GM21367 (cell line): ENCODE results near the gene ERRFI1.

Source experiments
- ATAC-seq: cut with Tn5 transposase; IDR thresholded peaks from one replicate; pipeline ENCODE4 v1.9.1; 2021; ENCODE audit not compliant: unreplicated experiment

ERRFI1 gene

DNA sequence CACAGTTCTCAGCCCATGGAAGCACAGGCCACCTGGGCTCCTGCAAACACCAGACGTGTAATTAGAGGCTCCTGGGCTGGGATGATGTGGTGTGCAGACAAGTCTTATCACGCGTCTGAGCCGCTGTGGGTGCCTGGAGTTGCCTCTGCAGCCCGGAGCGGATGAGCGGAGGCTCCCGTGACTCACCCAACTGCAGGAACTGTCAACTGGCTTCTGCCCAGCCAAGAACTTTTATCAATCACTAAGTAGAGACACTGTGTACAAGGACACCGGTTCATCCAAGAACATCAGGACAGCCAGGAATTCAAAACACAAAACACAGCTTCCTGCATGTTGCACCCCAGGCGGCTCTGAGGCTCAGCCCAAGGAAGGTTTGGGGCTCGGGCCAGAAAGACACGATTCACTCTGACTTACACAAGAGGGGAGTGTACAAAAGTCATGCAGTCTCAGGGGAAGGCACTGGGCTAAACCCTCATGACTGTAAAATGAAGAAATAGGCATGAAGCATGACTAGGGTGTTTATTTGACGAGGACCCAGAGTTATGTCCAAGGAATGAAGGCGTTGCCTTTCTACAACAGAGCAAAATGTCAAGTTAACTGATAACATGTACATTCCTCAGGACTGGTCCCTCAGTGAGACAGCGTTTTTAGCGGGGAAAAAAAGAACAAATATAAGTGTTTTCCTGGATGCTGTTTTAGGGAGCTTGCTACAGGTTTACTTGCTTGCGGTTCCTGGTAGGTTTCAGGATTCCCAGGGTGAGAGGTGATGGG lies 21.1 kb downstream of the ERRFI1 start:
- no peak for ATAC-seq

DNA sequence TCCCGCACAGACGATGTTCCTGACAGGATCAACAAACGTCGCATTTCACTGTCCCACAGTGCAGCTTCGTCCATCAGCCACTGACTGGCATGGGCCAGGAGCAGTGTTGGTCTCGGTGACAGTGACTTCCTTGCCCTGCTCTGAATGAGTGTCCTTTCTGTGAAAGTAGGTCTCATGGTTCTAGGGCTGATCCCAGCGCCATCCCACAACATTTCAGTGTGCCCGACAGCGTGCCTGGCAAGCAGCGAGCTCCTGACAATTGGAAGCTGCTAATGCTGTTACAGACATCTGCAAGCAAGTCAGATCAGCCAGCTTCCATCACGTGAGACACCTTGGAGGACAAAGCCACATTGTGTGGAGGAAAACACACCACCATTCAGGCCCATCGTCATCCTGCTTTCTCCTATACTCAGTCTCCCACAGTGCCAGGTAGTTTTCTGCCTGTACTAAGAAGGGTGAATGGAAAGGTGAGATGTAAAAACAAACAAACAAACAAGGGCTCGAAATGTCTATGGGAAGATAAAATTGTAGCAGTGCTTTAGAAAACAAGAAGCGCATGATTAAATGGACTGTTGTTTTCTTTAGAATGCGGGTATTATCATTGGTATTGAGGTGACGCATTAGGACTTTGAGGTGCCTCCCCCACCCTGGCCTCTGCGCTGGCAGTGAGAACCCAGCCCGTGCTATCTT lies 21.9 kb downstream of the ERRFI1 start:
- no peak for ATAC-seq

DNA sequence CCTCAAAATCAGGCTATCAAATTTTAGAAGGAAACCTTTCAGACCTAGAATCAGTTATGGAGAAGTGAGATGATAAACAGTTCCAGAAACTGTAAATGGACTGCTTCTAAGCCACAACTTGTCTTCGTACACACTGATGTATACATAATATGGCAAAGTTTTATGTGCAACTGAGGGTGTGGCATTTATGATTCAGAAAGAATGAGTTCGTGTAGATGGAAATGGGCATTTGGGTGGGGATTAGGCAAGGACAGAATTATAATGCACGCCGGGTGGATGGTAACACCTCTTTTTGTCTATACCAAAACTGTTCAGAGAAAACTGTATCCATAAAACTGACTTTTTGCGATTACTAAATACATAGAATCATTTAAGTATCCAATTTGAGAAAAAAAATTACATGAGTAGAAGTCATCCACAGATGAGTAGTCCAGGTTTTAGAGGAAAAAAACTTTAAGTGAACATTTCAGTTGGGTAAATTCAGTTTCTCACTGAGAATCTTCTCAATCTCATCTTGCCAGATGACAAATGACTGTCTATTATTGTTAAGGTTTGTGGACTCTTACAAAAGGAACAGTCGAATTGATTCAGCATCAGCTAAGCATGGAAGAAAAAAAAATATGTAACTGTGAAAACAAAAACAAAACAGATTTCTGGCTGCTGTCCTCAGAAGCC lies 22.5 kb downstream of the ERRFI1 start:
- ATAC-seq, result no peak

DNA sequence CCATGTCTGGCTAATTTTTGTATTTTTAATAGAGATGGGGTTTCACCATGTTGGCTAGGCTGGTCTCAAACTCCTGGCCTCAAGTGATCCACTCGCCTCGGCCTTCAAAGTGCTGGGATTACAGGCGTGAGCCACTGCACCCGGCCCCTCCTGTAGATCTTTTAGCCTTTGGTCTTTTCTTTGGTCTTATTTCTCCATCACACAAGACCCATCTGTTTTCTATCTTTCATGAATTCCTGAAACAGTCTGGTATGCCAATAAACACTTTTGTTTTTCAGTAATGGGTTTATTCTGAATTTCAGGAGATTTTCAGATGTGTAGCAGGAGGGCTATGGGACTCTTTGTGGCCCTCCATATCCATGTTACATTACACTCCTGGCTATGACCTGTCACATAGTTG lies 23.2 kb downstream of the ERRFI1 start:
- no peak for ATAC-seq

DNA sequence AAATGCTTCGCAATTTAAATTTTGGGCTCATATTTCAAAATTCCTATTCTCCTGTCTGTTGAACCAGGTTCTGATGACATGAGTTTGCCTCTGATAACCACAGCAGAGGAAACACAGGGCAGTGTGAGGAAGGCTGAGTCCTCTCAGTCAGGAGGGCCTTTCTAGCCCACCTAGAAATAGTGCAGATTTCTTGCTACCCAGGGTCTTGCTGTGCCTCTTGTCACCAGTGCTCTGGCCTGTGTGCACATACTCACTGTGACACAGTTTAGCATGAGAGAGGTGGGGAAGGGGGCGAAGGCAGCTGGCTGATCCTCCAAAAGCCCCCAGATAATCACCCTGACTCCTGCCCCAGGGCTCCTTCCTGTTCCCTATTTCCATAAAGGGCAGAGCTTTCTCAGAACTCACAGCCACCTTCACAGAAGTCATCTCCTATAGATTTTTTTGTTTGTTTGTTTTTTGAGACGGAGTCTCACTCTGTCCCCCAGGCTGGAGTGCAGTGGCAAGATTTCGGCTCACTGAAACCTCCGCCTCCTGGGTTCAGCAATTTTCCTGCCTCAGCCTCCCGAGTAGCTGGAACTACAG lies 23.7 kb downstream of the ERRFI1 start:
- no peak for ATAC-seq

DNA sequence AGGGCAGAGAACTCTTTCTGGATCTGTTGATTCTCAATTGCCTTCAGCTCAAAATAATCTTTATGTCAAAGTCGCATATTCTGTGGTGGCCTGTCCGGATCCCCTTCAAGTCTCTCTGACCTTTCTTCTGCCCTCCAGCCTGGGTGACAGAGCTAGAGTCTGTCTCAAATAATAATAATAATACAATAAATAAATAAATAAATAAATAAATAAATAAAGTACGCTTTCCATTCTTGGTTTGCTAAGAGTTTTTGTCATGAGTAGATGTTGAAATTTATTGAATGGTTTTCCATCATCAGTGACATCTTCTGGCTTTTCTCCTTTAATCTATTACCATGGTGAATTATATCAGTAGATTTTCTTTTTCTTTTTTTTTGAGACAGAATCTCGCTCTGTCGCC lies 30.7 kb downstream of the ERRFI1 start:
- ATAC-seq, result no peak

DNA sequence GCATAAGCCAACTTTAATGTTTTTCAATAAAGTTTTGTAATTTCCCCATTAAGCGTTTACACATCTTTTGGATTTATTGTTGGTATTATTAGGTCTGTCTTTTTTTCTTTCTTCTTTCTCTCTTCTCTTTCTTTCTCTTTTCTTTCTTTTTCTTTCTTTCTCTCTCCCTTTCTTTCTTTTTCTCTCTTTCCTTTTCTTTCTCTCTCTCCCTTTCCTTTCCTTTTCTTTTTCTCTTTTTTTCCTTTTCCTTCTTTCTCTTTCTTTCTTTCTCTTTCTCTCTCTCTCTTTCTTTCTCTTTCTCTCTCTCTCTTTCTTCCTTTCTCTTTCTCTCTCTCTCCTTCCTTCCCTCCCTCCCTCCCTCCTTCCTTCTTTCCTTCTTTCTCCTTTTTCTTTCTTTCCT lies 31.3 kb downstream of the ERRFI1 start:
- ATAC-seq, result no peak

DNA sequence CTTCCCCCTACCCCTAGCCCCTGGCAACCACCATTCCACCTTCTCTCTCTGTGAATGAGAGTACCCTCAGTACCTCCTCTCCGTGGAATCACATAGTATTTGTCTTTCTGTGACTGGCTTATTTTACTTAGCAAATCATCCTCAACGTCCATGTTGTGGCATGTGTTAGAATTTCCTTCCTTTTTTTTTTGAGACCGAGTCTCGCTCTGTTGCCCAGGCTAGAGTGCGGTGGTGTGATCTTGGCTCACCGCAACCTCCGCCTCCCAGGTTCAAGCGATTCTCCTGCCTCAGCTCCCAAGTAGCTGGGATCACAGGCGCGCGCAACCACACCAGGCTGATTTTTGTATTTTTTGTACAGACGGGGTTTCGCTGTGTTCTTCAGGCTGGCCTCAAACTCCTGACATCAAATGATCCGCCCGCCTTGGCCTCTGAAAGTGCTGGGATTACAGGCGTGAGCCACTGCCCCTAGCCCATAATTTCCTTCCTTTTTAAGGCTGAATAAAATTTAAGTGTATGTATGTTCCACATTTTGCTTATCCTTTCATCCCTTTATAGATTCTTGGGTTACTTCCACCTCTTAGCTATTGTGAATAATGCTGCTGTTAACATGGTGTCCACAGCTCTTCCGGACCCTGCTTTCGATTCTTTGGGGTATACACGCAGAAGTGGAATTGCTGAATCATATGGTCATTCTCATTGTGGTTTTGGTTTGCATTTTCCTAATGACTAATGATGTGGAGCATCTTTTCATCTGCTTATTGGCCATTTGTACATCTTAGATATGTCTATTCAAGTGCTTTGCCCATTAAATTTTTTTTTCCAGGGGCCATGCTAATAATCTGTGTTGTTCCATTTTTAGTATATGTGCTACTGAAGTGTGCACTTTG lies 32.3 kb downstream of the ERRFI1 start:
- peak; percentile 62 for ATAC-seq

DNA sequence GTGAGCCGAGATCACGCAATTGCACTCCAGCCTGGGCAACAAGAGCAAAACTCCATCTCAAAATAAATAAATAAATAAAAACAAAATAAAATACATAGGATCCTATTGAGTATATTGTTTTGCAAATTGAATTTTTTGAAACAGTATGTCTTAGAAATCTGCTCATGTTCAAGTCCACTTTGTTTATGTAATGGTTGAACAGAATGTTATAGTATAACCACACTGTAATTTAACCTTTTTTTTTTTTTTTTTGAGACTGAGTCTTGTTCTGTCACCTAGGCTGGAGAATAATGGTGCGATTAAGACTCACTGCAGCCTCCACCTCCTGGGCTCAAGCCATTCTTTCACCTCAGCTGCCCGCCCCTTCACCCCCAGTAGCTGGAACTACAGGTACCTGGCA lies 33.2 kb downstream of the ERRFI1 start:
- ATAC-seq, result no peak

DNA sequence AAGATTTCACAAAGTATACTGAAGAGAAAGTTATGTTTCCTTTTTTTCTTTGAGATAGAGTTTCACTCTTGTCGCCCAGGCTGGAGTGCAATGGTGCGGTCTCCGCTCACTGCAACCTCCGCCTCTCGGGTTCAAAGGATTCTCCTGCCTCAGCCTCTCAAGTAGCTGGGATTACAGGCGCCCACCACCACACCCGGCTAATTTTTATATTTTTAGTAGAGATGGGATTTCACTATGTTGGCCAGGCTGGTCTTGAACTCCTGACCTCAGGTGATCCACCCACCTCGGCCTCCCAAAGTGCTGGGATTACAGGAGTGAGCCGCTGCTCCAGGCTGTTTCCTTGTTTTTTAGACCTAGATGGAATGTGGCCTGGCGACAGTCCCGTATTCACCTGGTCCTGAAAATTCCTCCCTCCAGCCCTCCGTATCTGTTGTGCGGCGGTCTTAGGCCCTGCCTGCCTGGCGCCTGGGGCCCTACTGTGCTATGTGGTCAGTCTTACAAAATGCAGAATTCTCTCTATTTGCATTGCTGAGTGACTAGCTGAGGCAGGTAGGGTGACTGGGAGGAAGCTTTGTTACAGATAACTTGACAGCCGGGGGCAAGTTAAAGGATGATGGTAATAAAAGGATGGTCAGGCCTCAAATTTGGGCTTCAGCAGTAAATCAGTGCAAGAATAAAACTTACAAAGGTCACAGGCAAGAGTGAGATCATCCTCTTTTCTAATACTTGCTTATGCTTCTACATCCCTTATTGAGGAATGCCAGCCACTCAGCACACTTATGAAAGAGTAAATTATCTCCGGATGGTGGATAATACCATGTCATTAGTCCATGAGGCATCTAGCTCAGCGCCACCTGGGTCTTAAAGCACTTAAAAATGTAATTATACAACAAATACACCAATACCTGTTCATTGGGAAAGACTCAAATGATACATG lies 34.3 kb downstream of the ERRFI1 start:
- ATAC-seq, result no peak

DNA sequence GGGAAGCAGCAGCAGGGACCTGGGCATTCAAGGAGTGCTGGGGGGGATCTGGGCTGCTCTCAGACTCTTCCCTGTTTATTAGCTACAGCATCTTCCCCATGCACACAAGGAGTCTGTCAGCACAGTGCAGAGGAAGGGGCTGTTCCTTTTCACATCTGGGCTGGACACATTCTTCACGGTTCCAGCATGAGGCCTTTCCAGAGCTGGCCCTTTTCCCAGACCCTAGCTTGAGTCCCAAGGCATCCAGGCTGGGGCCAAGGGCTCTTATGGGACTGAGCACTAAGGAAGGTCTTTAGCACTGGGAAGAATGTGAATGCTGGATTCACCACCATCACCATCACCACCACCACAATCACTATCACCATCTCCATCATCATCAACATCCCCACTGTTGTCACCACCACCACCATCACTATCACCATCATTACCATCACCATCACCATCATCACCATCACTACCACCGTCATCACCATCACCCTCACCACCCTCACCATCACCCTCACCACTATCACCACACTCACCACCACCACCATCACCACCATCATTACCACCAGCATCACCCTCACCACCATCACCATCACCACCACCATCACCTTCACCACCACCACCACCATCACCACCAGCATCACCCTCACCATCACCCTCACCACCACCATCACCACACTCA lies 36.2 kb downstream of the ERRFI1 start:
- ATAC-seq, result no peak

DNA sequence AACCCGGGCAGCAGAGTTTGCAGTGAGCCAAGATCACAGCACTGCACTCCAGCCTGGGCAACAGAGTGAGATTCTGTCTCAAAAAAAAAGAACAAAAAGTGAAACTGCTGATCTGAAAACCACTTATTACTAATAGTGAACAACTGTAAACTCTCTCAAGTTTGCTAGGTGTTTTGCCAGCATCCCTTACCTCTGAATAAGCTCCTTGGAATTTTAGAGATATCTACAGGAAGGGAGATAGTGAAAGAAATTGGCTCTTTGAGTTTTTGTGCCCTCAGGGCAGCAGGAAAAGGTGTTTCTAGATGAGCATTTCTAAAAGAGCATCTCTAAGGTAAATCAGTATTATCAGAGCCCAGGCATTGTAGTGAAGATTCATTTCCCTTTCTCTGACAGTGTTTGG lies 37.5 kb downstream of the ERRFI1 start:
- no peak for ATAC-seq

DNA sequence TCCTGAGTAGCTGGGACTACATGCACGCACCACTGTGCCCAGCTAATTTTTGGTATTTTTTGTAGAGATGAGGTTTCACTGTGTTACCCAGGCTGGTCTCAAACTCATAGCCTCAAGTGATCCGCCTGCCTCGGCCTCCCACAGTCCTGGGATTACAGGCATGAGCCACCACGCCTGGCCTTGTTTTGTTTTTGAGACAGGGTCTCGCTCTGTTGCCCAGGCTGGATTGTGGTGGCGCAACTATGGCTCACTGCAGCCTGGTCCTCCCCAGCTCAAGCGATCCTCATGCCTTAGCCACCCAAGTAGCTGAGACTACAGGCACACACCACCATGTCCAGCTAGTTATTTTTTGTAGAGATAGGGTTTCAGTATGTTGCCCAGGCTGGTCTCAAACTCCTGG lies 38.6 kb downstream of the ERRFI1 start:
- no peak for ATAC-seq

DNA sequence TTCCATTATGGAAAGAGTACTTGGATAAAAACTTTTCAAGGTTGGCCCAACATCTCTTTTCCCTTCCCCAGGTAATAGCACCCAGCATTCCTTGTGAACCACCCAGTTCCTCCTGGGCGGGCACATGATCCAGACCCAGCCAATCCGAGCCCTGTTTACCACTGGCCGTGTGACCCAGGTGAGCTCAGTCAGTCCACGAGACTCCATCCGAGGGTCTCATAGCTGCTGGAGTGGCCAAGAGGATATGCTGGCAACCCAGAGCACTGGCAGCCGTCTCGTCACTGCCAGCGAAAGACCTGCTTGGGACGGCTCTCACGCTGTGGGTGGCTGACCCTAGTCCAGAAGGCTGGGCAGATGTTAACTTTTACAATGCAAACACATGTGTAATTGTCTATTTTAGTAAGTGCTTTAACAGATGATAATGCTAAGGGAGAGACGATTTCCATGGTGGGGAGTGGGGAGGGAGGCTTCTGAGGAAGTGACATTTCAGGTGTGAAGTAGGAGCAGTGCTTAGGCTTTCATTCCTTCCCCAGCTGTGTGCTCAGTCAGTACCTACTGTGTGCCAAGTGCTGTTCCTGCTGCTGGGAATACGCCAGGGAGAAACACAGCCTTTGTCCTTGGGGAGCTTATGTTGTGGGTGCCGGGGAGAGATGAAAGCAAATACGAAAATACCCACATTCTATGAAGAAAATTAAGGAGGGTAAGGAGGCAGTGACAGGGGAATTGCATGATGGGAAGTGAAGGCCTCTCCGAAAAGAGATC lies 40.1 kb downstream of the ERRFI1 start:
- no peak for ATAC-seq

DNA sequence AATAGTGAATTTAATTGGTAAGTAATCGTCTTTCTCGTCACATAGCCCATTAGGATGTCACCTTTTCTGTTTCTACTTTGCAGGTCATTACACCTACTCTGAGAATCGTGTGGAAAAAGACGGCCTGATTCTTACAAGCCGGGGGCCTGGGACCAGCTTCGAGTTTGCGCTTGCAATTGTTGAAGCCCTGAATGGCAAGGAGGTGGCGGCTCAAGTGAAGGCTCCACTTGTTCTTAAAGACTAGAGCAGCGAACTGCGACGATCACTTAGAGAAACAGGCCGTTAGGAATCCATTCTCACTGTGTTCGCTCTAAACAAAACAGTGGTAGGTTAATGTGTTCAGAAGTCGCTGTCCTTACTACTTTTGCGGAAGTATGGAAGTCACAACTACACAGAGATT lies 41.3 kb downstream of the ERRFI1 start:
- ATAC-seq, result no peak

DNA sequence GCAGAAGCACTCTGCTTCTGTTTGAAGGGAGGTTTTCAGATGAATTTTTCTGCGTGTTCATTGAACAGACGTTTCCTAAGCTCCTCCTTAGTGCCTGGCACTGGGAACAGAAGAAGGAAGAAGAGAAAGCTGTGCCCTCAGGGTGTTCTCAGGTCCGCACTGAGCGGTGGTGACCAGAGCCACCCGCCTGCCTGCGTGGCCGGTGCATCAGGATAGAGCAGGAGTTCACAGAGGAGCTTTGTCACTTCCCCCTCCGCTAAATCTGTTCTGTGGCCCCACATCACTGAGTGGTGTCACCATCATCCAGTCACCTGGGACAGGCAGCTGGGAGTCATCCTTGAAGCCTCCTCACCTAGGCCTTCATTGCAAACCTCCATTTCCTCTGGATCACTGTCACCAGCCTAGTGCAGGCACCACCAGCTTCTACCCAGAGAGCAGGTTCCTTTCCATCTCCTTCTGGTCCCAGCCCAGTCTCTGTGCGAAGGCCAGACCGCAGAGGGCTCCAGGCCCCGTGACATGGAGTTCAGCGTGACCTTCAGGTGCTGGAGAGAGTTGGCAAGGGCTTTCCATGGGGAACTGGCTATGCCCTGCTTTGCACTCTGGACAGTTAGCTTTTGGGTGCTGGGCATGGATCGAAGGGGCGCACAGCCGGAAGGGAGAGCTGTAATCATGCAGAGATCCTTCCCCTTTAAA lies 42.9 kb downstream of the ERRFI1 start:
- ATAC-seq, result no peak

DNA sequence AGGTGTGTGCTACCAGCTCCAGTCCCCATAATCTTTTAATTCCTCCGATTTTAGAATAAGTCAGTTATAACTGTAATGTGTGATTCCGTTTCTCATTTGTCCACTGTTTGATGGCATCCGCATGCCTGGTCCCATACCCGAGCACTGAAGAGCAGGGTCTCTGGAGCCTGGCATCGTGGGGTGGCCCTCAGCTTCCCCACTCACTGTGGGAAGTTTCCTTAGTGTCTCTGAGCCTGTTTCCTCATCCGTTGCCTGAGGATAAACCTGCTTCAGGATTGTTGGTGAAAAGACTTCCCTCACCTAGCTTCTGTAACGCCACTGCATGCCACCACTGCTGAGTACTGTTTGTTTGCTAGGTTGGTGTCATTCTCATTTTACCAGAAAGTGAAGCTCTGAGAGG lies 45.1 kb downstream of the ERRFI1 start:
- no peak for ATAC-seq
